Spleen (tissue), 11 donors: ENCODE results near the gene TMEM145. TPM values are rescaled to one million over a fixed set of nuclear protein-coding genes. Genes with fewer than 3 reads are reported as not detected.
"Not testable (repeated sequence)": the region's sequence is repeated elsewhere in the genome, so short reads cannot be mapped to it uniquely, and the experiment has no call there.

ENCODE experiments used
- DNase-seq: peaks from one replicate; pipeline ENCODE4 v3.0.0-alpha.2; 2020
- H3K27ac ChIP-seq, 8 donors: fragments of 200-600 bp; sonication (generic) in 7 of 8; 1 replicate in 4 of 8; 2 replicates in 4 of 8; pipeline versions ENCODE4 v1.5.0 to v1.8.0; 2016 to 2021; ENCODE audit warnings: inconsistent platforms in 4 of 8, mild to moderate bottlenecking in 4 of 8, moderate library complexity in 1 of 8
- H3K27me3 ChIP-seq, 7 donors: fragments of 200-600 bp; sonication (generic) in 6 of 7; replicated peaks in 1 of 7; 1 replicate in 4 of 7; 2 replicates in 3 of 7; pipeline versions ENCODE4 v1.5.0 to v1.8.0; 2016 to 2021; ENCODE audit warnings: inconsistent platforms in 3 of 7, mild to moderate bottlenecking in 1 of 7
- H3K36me3 ChIP-seq, 6 donors: fragments of 200-600 bp; sonication (generic) in 5 of 6; 1 replicate in 4 of 6; 2 replicates in 2 of 6; pipeline versions ENCODE4 v1.5.0 to v1.8.0; 2016 to 2021; ENCODE audit warnings: inconsistent platforms in 2 of 6
- H3K4me1 ChIP-seq, 6 donors: fragments of 200-600 bp; sonication (generic) in 5 of 6; 1 replicate in 3 of 6; 2 replicates in 3 of 6; pipeline versions ENCODE4 v1.5.0 to v1.8.0; 2016 to 2021; ENCODE audit warnings: inconsistent platforms in 3 of 6
- H3K4me3 ChIP-seq, 8 donors: fragments of 200-600 bp; sonication (generic) in 7 of 8; 1 replicate in 4 of 8; 2 replicates in 4 of 8; pipeline versions ENCODE4 v1.5.0 to v1.8.0; 2016 to 2021; ENCODE audit warnings: inconsistent platforms in 4 of 8, mild to moderate bottlenecking in 4 of 8, moderate library complexity in 2 of 8
- H3K9me3 ChIP-seq, 8 donors: fragments of 200-600 bp; sonication (generic) in 7 of 8; 1 replicate in 4 of 8; 2 replicates in 4 of 8; pipeline versions ENCODE4 v1.5.0 to v1.8.0; 2016 to 2021; ENCODE audit warnings: inconsistent platforms in 4 of 8
- CTCF ChIP-seq, 11 experiments: fragments of 200-600 bp in 7 of 11; fragments of 450-650 bp in 4 of 11; sonication (generic) in 4 of 11; IDR thresholded peaks in 8 of 11; conservative IDR thresholded peaks in 3 of 11; 1 replicate in 7 of 11; 2 replicates in 4 of 11; pipeline versions ENCODE4 v1.4.0 to v1.8.0; 2016 to 2021; ENCODE audit warnings: antibody characterized with exemption in 11 of 11, inconsistent platforms in 4 of 11, mild to moderate bottlenecking in 1 of 11
- POLR2A ChIP-seq, 3 donors: fragments of 450-650 bp; IDR thresholded peaks; one replicate each; pipeline ENCODE4 v1.5.1; 2017; ENCODE audit warnings: antibody characterized with exemption in 3 of 3, mild to moderate bottlenecking in 1 of 3
- POLR2AphosphoS5 ChIP-seq, 3 donors: sonication (generic); formaldehyde crosslinking; IDR thresholded peaks; one replicate each; pipeline ENCODE4 v1.5.1; 2017; ENCODE audit warnings: antibody characterized with exemption in 3 of 3
- WGBS, 5 donors: extraction: QIAGEN DNeasy Blood & Tissue Kit in 3 of 5; methylation state at CpG; one replicate each; pipeline versions ENCODE4 v1.1.5 to v1.1.7; 2013 to 2018; 5-methylcytosine and 5-hydroxymethylcytosine counted together
- intact Hi-C: fragments of 100-400 bp; cut with DNase I; formaldehyde crosslinking; loops from one replicate; pipeline ENCODE4 v1.15.0; 2023; ENCODE audit warnings: low total_unique reads
- polyA plus RNA-seq, 3 donors: library from polyadenylated mRNA; stranded (reverse); fragments of 200-250 nt; gene quantifications; one replicate each; pipeline ENCODE4 v1.2.1, GENCODE V29; 2013
- total RNA-seq, 7 donors: library from RNA; depleted of rRNA in 3 of 7; stranded (reverse); fragments of >200 nt in 3 of 7; fragmentation: NEBNext Ultra II Directional in 4 of 7; extraction: Animal tissue kit (Norgen Biotek cat#: 25700) in 4 of 7; gene quantifications; one replicate each; pipeline versions ENCODE4 v1.1.0 to v1.2.1, GENCODE V29; 2016 to 2021
- donor health status: healthy with polysubstance abuse.
- donor health status: DM: no; HTN: no; CAD: no; lungs with moderate emphysema.
- donor health status: DM: no; HTN: no; CAD: no.
- donor health status: Bipolar disorder and iron deficiency.
- donor health status: healthy.
- donor health status: DM: no; HTN: no; CAD: no.
- donor health status: DM: yes; HTN: yes; CAD: no.

Gene TMEM145
- total and polyA plus RNA-seq, 10 donors, result 0.13 to 2.3 (median 0.73) TPM; not detected in 1

- 70 to 87% (median 80%) methylated on average over 2 of the region's 2 CpGs for WGBS, 5 donors
- Histone ChIP-seq H3K36me3 (peaks cover 0 to 4% (median 0%) of the 10 kb centered on the region in 6 donors), H3K9me3 (no peaks in the 10 kb centered on the region), H3K4me1 (peaks cover 15 to 52% (median 39%) of the 10 kb centered on the region in 6 donors), H3K4me3 (no peak overlapping the region), H3K27ac (no peak overlapping the region), H3K27me3 (peaks cover 0 to 12% (median 11%) of the 10 kb centered on the region in 7 donors)
- intact Hi-C loops, result loop anchor here (5.0 kb wide), 1 partner anchor 68 kb away; no protein-coding TSS in a partner anchor
- no peak for DNase-seq
- no peak for TF ChIP-seq POLR2A (IDR thresholded peaks at IDR 0.05)
- TF ChIP-seq CTCF (IDR thresholded peaks at IDR 0.05 in 8 of 11, conservative IDR thresholded peaks at IDR 0.05 in 3 of 11), result no peak
- TF ChIP-seq POLR2AphosphoS5 (IDR thresholded peaks at IDR 0.05), result no peak
Observed at GRCh38 chr19:42328854-42329253, 15.7 kb downstream of the TMEM145 start.

GRCh38 chr19:42330241-42330711 is 17.2 kb downstream of the TMEM145 start:
- Histone ChIP-seq H3K36me3 (peaks cover 0 to 13% (median 0%) of the 10 kb centered on the region in 6 donors), H3K4me3 (no peak overlapping the region), H3K27ac (no peak overlapping the region), H3K9me3 (no peaks in the 10 kb centered on the region), H3K4me1 (peaks cover 12 to 46% (median 32%) of the 10 kb centered on the region in 6 donors), H3K27me3 (no peaks in the 10 kb centered on the region)
- 57 to 87% (median 66%) methylated on average over 2 of the region's 2 CpGs for WGBS, 5 donors
- DNase-seq, result no peak
- intact Hi-C loops, result no loop called here
- no peak for TF ChIP-seq POLR2A (IDR thresholded peaks at IDR 0.05)
- no peak for TF ChIP-seq POLR2AphosphoS5 (IDR thresholded peaks at IDR 0.05)
- TF ChIP-seq CTCF (IDR thresholded peaks at IDR 0.05 in 8 of 11, conservative IDR thresholded peaks at IDR 0.05 in 3 of 11), result no peak

- H3K9me3 ChIP-seq, intact Hi-C loops, DNase-seq, H3K4me3 ChIP-seq, H3K27me3 ChIP-seq, H3K27ac ChIP-seq: not testable (repeated sequence)
- Histone ChIP-seq H3K36me3 (peaks cover 0 to 22% (median 6%) of the 10 kb centered on the region in 6 donors), H3K4me1 (peaks cover 9 to 41% (median 26%) of the 10 kb centered on the region in 6 donors)
- WGBS, 5 donors, result 87 to 89% (median 89%) methylated on average over 3 of the region's 3 CpGs
Observed at GRCh38 chr19:42331333-42331732, 18.2 kb downstream of the TMEM145 start.

GRCh38 chr19:42332059-42332458 is 18.9 kb downstream of the TMEM145 start:
- H3K27me3 ChIP-seq, result no peaks in the 10 kb centered on the region
- 82 to 90% (median 88%) methylated on average over 6 of the region's 6 CpGs for WGBS, 5 donors
- H3K27ac ChIP-seq, result no peak overlapping the region
- no peak for DNase-seq
- no peaks in the 10 kb centered on the region for H3K9me3 ChIP-seq
- H3K36me3 ChIP-seq, result peaks cover 0 to 30% (median 13%) of the 10 kb centered on the region in 6 donors
- intact Hi-C loops, result no loop called here
- H3K4me3 ChIP-seq, result no peak overlapping the region
- peaks cover 3 to 34% (median 19%) of the 10 kb centered on the region in 6 donors for H3K4me1 ChIP-seq
- TF ChIP-seq POLR2AphosphoS5 (IDR thresholded peaks at IDR 0.05), result no peak
- no peak for TF ChIP-seq CTCF (IDR thresholded peaks at IDR 0.05 in 8 of 11, conservative IDR thresholded peaks at IDR 0.05 in 3 of 11)
- no peak for TF ChIP-seq POLR2A (IDR thresholded peaks at IDR 0.05)
